Left cardiac atrium (tissue), 4 donors: ENCODE data around the gene WDR70. TPM values are rescaled to one million over a fixed set of nuclear protein-coding genes. Genes with fewer than 3 reads are reported as not detected.
"Not testable (repeated sequence)": the region's sequence is repeated elsewhere in the genome, so short reads cannot be mapped to it uniquely, and the experiment has no call there.

Source experiments
- ATAC-seq, 2 donors: fragments of 200-7000 bp; cut with Tn5 transposase; one replicate each; pipeline ENCODE4 v1.9.1; 2020; ENCODE audit warnings: mild to moderate bottlenecking in 2 of 2, moderate library complexity in 2 of 2
- DNase-seq: peaks from one replicate; pipeline ENCODE4 v3.0.0-alpha.2; 2020
- intact Hi-C, 2 donors: fragments of 100-400 bp; cut with DNase I; formaldehyde crosslinking; loops; one replicate each; pipeline versions ENCODE4 v1.14.1 to v1.15.1; 2022 to 2023
- total RNA-seq, 2 donors: library from RNA; stranded (reverse); fragmentation: NEBNext Ultra II Directional; extraction: Animal tissue kit (Norgen Biotek cat#: 25700); gene quantifications; one replicate each; pipeline ENCODE4 v1.2.1, GENCODE V29; 2021
- donor health status: DM: no; HTN: yes; CAD: no.
- donor health status: DM: no; HTN: yes; CAD: no; lungs with severe emphysema.
- donor health status: DM: yes; HTN: yes; CAD: no.
- donor health status: Dilated cardiomyopathy.

WDR70 gene
- total RNA-seq, 2 donors from 2014 or later = 14.5 TPM

GRCh38 chr5:37553720-37554404, 174.7 kb downstream of the WDR70 start:
- DNase-seq (no peak), ATAC-seq (no peak)
- intact Hi-C loops = no loop called here

GRCh38 chr5:37554405-37554739, 175.3 kb downstream of the WDR70 start:
- intact Hi-C loops = no loop called here
- no peak for DNase-seq
- ATAC-seq = no peak

GRCh38 chr5:37554938-37555337, 175.8 kb downstream of the WDR70 start:
- intact Hi-C loops = no loop called here
- ATAC-seq = no peak

GRCh38 chr5:37557734-37558293, 178.7 kb downstream of the WDR70 start:
- intact Hi-C loops = no loop called here
- DNase-seq (no peak), ATAC-seq (no peak)

More at GRCh38 chr5:37554938-37555337, 175.8 kb downstream of the WDR70 start:
- DNase-seq = no peak

GRCh38 chr5:37565062-37565670, 186.0 kb downstream of the WDR70 start:
- ATAC-seq = no peak
- no peak for DNase-seq

GRCh38 chr5:37567566-37567965, 188.4 kb downstream of the WDR70 start:
- ATAC-seq (no peak), DNase-seq (no peak)
- intact Hi-C loops = no loop called here

More at GRCh38 chr5:37565062-37565670, 186.0 kb downstream of the WDR70 start:
- intact Hi-C loops = no loop called here

- ATAC-seq = no peak
- no peak for DNase-seq
- intact Hi-C loops = no loop called here
These were observed 189.1 kb downstream of the WDR70 start for GRCh38 chr5:37568018-37568753.

- DNase-seq = no peak
- ATAC-seq = no peak
- intact Hi-C loops = no loop called here
These were observed 189.8 kb downstream of the WDR70 start for GRCh38 chr5:37568893-37569292.

- no peak for ATAC-seq
- intact Hi-C loops = no loop called here
- DNase-seq = no peak
These were observed 190.3 kb downstream of the WDR70 start for GRCh38 chr5:37569466-37569865.

GRCh38 chr5:37570597-37570996, 191.5 kb downstream of the WDR70 start:
- ATAC-seq (no peak), DNase-seq (no peak)
- intact Hi-C loops = no loop called here

GRCh38 chr5:37571985-37572384, 192.9 kb downstream of the WDR70 start:
- no peak for ATAC-seq
- DNase-seq = no peak
- intact Hi-C loops = no loop called here

- ATAC-seq = no peak
- no peak for DNase-seq
- intact Hi-C loops = no loop called here
These were observed 196.7 kb downstream of the WDR70 start for GRCh38 chr5:37575541-37576489.

- DNase-seq = no peak
- no peak for ATAC-seq
- intact Hi-C loops = no loop called here
These were observed 197.4 kb downstream of the WDR70 start for GRCh38 chr5:37576552-37576951.

- DNase-seq (no peak), ATAC-seq (no peak)
- intact Hi-C loops = no loop called here
These were observed 199.1 kb downstream of the WDR70 start for GRCh38 chr5:37578176-37578575.

GRCh38 chr5:37580106-37580505, 201.0 kb downstream of the WDR70 start:
- intact Hi-C loops = no loop called here
- DNase-seq (no peak), ATAC-seq (no peak)

- DNase-seq (no peak), ATAC-seq (no peak)
- intact Hi-C loops = no loop called here
These were observed 203.1 kb downstream of the WDR70 start for GRCh38 chr5:37582202-37582601.

GRCh38 chr5:37593292-37593691, 214.2 kb downstream of the WDR70 start:
- ATAC-seq, intact Hi-C loops, DNase-seq: not testable (repeated sequence)

GRCh38 chr5:37594864-37595263, 215.7 kb downstream of the WDR70 start:
- intact Hi-C loops, DNase-seq, ATAC-seq: not testable (repeated sequence)

- no peak for ATAC-seq
- intact Hi-C loops = no loop called here
- no peak for DNase-seq
These were observed 219.6 kb downstream of the WDR70 start for GRCh38 chr5:37598733-37599132.
